ENCODE results near the gene CCDC187.
A peak's percentile ranks its signal among the peaks of the same experiment; 100 is the strongest.

The CCDC187 gene

DNA sequence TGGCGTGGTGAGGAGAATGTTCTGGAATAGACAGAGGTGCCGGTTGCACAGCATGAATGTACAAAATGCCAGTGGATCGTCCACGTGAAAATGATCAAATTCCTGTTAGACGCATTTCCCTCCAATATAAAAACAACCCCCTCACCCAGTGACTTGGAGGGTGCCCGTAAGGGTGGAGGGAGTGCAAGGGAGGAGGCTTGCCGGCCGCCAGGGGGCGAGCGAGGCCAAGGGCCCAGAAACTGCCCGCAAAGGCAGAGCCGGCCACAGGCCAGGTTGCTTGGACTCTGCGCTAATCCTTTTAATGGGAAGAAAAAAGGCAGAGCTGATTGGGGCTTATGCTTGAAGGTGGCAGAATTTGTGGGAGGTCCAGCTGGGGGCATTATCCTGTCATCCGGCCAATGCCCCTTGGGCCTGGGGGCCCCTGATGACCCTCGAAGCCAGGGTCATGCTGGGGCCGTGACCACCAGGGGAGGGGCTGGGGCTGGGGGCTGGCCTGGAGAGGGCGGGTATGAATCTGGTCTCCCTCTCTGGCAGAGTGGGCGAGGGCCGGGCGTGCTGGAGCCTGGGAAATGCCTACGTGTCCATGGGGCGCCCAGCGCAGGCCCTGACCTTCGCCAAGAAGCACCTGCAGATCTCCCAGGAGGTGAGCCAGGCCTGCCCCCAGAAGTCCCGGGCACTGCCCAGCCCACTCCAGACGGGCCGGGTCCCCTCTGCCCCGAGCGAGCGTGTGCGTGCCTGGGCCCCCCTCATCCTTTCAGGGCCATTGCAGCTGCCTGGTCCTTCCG lies 35.5 kb upstream of the CCDC187 start:
- peak; percentile 76 for DNase-seq (ENCODE audit: low spot score)

GRCh38 chr9:136338511-136338910 lies 34.6 kb upstream of the CCDC187 start:
- DNase-seq (ENCODE audit: low spot score) = no peak

DNA sequence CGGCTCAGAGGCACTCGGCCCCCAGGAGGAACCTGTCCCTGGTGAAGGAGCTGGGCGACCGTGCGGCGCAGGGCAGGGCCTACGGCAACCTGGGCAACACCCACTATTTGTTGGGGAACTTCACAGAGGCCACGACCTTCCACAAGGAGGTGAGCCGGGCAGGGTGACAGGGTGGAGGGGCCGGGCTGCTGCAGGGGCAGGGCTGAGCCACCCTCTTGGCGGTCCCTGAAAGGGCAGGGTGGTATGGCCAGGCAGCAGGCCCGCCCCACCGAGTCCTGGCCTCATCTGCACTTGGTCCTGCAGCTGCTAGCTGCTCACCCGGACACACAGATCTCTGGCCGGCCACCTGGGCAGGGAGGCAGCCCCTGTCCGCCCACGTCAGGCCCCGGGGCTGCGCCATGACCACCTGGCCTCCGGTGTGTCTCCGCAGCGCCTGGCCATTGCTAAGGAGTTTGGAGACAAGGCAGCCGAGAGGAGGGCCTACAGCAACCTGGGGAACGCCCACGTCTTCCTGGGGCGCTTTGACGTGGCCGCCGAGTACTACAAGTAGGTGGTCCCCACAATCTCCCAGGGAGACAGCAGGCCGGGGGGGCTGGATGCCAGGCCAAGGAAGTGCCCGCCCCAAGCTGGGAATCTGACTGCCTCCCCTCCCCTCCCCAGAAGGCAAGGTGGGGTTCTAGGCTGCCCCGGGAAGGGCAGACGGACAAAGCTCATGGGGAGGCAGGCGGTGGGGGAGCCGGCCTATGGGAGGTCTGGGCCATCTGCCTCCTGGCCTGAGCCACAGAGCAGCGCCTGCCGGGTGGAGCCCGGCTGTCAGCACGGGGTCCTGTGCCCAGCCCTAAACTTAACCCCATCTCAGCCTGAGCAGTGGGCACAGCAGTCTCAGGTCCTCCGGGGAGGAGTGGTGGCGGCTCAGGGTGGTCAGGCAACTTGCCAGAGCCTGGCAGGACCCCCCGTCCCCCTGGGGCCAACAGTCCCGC lies 33.8 kb upstream of the CCDC187 start:
- no peak for DNase-seq (ENCODE audit: low spot score)

- no peak for DNase-seq (ENCODE audit: low spot score)
Measured at GRCh38 chr9:136336881-136337280, 33.0 kb upstream of the CCDC187 start.

GRCh38 chr9:136336156-136336870 lies 32.4 kb upstream of the CCDC187 start:
- DNase-seq (ENCODE audit: low spot score) = no peak

- no peak for DNase-seq (ENCODE audit: low spot score)
Measured at GRCh38 chr9:136335296-136336155, 31.6 kb upstream of the CCDC187 start.

DNA sequence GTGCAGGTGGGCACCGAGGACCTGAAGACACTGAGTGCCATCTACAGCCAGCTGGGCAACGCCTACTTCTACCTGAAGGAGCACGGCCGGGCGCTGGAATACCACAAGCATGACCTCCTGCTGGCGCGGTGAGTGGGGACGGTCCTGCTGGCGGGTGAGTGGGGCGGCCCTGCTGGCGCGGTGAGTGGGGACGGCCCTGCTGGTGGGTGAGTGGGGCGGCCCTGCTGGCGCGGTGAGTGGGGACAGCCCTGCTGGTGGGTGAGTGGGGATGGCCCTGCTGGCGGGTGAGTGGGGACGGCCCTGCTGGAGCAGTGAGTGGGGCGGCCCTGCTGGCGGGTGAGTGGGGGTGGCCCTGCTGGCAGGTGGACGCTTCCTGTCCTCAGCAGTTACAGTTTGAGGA lies 30.6 kb upstream of the CCDC187 start:
- DNase-seq (ENCODE audit: low spot score) = no peak

DNA sequence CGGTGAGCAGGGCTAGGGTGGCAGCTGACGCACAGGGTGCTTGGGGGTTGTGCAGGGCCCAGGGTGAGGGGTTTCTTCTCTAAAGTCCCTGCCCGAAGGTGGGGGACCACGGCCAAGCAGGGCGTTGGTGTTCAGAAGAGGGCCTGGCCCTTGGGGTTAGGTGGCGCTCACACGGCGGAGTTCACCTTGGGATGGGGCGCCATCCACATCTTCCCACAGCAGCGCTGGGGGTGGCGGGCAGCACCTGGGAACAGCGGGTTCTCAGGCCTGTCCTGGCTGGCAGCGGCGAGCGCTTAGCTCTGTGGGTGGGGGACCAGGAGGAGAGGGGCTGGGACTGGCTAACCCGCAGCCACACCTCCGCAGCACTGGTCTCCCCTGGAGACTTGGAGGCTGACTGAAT lies 29.6 kb upstream of the CCDC187 start:
- no peak for DNase-seq (ENCODE audit: low spot score)

- no peak for DNase-seq (ENCODE audit: low spot score)
Measured at GRCh38 chr9:136333045-136333444, 29.2 kb upstream of the CCDC187 start.

DNA sequence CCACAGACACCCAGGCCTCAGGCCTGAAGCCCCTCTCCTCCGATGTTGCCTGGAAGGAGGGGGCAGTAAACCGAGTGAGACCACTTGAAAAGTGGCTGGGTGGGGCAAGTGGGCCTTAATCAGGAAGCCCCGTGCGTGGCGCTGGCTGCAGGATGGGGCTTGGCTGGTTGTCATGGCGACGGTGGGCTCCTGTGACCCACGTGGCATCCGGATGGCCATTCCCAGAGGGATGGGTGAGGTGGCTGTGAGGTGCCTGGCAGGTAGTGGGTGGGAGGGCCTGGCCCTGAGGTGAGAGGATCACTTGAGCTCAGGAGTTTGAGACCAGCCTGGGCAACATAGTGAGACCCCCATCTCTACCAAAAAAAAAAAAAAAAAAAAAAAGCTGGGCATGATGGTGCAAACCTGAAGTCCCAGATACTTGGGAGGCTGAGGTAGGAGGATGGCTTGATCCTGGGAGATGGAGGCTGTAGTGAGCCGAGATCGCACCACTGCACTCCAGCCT lies 28.6 kb upstream of the CCDC187 start:
- DNase-seq (ENCODE audit: low spot score) = no peak

DNA sequence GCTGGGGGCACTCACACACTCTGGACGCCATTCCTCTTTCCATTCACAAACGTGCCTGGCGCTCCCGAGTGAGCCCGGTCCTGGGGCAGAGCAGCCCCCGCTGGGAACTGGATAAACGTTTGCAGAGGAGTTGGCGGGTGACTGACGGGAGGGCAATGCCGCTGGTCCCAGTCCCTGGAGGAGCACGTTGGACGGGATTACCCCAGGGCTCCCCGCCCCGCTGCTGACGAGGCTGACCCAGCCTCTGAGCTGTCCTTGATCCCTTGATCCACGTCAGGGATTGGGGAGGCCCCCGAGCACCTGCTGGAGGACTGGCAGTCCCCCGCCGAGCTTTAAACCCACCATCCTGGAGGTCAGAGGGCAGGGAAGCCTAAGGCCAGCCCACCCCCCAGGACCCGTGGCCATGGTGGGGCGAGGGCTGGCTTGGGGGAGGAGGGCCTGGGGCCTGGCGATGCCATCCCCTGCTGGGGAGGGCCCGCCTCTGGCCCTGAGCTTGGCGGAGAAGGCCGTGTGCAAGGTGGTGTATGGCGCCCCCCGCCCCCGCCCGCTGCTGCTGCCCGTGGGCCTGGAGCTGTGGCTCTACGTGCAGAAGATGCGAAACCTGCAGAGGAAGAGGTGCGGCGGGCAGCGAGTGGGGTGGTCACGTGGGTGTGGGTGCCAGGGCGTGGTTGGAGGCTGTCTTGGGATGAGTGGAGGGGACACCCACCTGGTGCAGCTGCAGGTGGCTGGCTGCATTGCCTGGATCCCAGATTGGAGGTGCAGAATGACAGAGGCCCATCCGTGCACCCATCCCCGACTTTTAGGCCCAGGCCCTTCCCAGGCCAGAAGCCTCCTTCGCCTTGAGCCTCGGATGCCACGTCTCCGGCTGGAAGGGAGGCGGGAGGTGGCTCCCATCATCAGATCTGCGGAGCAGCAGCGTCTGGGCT lies 27.9 kb upstream of the CCDC187 start:
- no peak for DNase-seq (ENCODE audit: low spot score)

DNA sequence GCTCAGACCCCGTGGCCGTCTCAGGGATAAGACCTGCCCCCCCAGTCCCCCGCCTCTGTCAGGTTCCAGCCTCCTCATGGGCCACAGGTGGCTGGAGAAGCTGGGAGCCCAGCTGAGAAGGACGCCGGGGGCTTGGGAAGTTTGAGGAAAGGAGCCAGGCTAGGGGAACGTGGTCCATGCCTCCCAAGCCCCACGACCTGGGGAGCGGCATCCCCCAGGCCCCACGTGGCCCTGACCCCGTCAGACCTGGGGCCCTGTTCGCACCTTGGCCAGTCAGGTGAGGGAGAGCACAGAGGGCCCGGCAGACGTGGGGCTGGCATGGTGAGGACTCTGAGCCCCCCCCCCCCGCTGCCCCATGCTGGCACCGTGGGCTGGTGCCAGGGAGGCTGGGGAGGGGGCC lies 27.1 kb upstream of the CCDC187 start:
- no peak for DNase-seq (ENCODE audit: low spot score)

- no peak for DNase-seq (ENCODE audit: low spot score)
Measured at GRCh38 chr9:136330406-136330990, 26.6 kb upstream of the CCDC187 start.

GRCh38 chr9:136329636-136330405 lies 25.9 kb upstream of the CCDC187 start:
- no peak for DNase-seq (ENCODE audit: low spot score)

DNA sequence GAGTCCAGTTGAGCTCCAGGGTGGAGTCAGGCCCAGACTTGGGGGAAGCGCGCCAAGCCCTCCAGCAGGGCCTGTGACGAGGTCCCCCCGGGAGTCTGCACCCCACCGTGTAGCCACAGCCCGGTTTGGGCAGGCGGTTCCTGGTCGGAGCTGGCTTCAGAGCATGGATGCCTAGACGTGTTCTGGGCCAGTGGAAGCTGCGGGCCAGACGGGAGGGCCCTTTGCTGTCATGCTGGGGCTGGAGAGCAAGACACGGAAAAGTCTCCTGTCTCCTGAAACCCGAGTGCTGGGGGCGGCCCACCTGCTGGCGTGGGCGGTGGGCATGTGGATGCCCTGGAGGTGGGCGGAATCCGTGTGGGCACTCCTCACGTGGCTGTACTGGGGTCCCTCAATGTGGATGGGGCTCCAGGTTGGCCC lies 25.3 kb upstream of the CCDC187 start:
- DNase-seq (ENCODE audit: low spot score) = no peak

DNA sequence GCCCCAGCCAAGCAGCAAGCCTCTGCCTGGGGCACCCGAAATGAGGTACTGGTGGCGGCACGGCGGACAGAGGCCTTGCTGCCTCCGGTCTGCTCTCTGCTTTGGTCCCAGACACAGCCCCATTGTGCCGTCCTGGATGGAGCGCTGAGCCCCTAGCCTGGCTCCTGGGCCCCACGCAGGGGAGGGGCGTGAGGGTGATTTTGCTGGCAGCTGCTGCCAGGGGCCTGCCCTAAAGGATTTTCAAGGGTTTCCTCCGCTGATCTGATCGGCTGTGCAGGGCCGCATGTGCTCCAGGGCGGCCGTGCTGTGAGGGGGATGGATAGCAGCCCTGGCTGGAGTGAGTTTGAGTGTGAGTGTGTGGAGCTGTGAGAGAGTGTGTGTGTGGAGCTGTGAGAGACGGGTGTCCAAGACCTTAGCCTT lies 24.7 kb upstream of the CCDC187 start:
- no peak for DNase-seq (ENCODE audit: low spot score)

DNA sequence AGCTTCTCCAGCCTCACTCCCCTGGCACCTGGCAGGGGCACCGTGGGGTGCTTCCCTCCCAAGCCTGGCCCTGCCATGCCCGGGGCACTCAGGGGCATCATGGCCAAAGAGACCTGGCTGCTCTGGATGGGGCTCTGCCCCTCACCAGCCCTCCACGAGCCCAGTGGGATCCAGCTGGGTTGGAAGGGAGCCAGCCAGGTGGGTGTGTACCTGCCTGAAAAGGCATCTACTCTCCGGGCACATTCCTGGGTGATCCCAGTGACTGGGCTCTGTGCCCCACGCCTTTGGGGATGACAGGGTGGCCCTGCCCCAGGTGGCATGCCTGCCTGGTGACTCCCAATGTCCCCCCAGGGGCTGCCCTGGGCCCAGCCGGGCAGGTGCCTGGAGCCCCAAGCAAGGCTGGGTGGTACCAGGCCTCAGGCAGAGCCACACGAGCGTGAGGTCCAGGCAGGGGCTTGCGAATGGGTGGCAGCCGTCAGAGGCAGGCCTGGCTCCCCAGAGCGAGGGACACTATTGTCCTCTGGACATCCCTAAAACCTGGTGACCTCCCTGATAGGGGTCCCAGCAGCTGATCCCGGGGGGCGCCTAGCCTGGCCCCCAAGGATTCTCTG lies 24.2 kb upstream of the CCDC187 start:
- no peak for DNase-seq (ENCODE audit: low spot score)

GRCh38 chr9:136327304-136327974 lies 23.5 kb upstream of the CCDC187 start, which contains the start of gene GPSM1:
GPSM1 (plus strand) TSS chr9:136327539; CDS start chr9:136327696, 157 bp downstream.
- DNase-seq (ENCODE audit: low spot score) = no peak
